ENCODE data around the gene FALEC. TPM values are rescaled to one million over a fixed set of nuclear protein-coding genes. Genes with fewer than 3 reads are reported as not detected.

The FALEC gene
- polyA plus RNA-seq, 1 donor from 2014 or later, result not detected

DNA sequence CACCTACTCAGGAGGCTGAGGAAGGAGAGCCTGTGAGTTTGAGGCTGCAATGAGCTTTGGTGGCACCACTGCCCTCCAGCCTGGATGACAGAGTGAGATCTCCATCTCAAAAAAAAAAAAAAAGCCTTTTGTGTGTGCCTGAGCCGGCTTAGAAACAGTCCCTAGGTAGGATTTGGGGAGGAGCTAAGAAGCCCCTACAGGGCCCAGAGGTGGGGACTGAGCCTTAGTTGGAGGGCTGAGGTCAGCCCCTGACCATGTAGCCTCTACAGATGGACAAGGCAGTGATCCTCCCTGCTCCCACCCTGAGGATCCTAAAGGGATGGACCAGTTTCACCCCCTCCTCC is 36.2 kb downstream of the FALEC start:
- H3K9ac ChIP-seq (ENCODE audit: low read length), result no peak overlapping the region
- H3K27me3 ChIP-seq (ENCODE audit: insufficient read depth, low read depth, low read length), result peaks cover 12% of the 10 kb centered on the region
- no peak overlapping the region for H3K4me3 ChIP-seq (ENCODE audit: low read length)
- H3K9me3 ChIP-seq (ENCODE audit: low read length), result no peaks in the 10 kb centered on the region
- no peaks in the 10 kb centered on the region for H3K79me2 ChIP-seq (replicated peaks; ENCODE audit: insufficient read depth, low read length)
- H3K4me2 ChIP-seq (ENCODE audit: low read length), result no peak overlapping the region
- TF ChIP-seq MXI1 (conservative IDR thresholded peaks at IDR 0.05; ENCODE audit: poor library complexity, severe bottlenecking) (no peak), RAD21 (conservative IDR thresholded peaks at IDR 0.05) (no peak), EZH2 (IDR thresholded peaks at IDR 0.05; ENCODE audit: borderline replicate concordance, insufficient read depth, low read length, poor library complexity, severe bottlenecking) (no peak)
- TF ChIP-seq, protein P1, sequence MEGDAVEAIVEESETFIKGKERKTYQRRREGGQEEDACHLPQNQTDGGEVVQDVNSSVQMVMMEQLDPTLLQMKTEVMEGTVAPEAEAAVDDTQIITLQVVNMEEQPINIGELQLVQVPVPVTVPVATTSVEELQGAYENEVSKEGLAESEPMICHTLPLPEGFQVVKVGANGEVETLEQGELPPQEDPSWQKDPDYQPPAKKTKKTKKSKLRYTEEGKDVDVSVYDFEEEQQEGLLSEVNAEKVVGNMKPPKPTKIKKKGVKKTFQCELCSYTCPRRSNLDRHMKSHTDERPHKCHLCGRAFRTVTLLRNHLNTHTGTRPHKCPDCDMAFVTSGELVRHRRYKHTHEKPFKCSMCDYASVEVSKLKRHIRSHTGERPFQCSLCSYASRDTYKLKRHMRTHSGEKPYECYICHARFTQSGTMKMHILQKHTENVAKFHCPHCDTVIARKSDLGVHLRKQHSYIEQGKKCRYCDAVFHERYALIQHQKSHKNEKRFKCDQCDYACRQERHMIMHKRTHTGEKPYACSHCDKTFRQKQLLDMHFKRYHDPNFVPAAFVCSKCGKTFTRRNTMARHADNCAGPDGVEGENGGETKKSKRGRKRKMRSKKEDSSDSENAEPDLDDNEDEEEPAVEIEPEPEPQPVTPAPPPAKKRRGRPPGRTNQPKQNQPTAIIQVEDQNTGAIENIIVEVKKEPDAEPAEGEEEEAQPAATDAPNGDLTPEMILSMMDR (IDR thresholded peaks at IDR 0.05; ENCODE audit: poor library complexity, severe bottlenecking), result no peak
- TF ChIP-seq, protein P2, sequence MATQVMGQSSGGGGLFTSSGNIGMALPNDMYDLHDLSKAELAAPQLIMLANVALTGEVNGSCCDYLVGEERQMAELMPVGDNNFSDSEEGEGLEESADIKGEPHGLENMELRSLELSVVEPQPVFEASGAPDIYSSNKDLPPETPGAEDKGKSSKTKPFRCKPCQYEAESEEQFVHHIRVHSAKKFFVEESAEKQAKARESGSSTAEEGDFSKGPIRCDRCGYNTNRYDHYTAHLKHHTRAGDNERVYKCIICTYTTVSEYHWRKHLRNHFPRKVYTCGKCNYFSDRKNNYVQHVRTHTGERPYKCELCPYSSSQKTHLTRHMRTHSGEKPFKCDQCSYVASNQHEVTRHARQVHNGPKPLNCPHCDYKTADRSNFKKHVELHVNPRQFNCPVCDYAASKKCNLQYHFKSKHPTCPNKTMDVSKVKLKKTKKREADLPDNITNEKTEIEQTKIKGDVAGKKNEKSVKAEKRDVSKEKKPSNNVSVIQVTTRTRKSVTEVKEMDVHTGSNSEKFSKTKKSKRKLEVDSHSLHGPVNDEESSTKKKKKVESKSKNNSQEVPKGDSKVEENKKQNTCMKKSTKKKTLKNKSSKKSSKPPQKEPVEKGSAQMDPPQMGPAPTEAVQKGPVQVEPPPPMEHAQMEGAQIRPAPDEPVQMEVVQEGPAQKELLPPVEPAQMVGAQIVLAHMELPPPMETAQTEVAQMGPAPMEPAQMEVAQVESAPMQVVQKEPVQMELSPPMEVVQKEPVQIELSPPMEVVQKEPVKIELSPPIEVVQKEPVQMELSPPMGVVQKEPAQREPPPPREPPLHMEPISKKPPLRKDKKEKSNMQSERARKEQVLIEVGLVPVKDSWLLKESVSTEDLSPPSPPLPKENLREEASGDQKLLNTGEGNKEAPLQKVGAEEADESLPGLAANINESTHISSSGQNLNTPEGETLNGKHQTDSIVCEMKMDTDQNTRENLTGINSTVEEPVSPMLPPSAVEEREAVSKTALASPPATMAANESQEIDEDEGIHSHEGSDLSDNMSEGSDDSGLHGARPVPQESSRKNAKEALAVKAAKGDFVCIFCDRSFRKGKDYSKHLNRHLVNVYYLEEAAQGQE (IDR thresholded peaks at IDR 0.05; ENCODE audit: borderline replicate concordance), result no peak
- H3F3A ChIP-seq (ENCODE audit: insufficient read depth, low read length, poor library complexity, severe bottlenecking), result no peaks in the 10 kb centered on the region
- H3K9me2 ChIP-seq (ENCODE audit: insufficient read depth, low read length), result no peaks in the 10 kb centered on the region
- no peaks in the 10 kb centered on the region for H3K36me3 ChIP-seq (ENCODE audit: insufficient read depth, low read length)
- no peaks in the 10 kb centered on the region for H4K20me1 ChIP-seq (ENCODE audit: insufficient read depth)
- no peak overlapping the region for H3K27ac ChIP-seq (ENCODE audit: low read length)
- no peak overlapping the region for H2AFZ ChIP-seq (ENCODE audit: low read depth, low read length)

GRCh38 chr1:150552128-150552910 is 36.8 kb downstream of the FALEC start:
- H3K4me3 ChIP-seq (ENCODE audit: low read length), result no peak overlapping the region
- no peaks in the 10 kb centered on the region for H3K9me3 ChIP-seq (ENCODE audit: low read length)
- H3K79me2 ChIP-seq (replicated peaks; ENCODE audit: insufficient read depth, low read length), result no peaks in the 10 kb centered on the region
- no peak overlapping the region for H2AFZ ChIP-seq (ENCODE audit: low read depth, low read length)
- H3K9ac ChIP-seq (ENCODE audit: low read length), result no peak overlapping the region
- H3F3A ChIP-seq (ENCODE audit: insufficient read depth, low read length, poor library complexity, severe bottlenecking), result no peaks in the 10 kb centered on the region
- H4K20me1 ChIP-seq (ENCODE audit: insufficient read depth), result no peaks in the 10 kb centered on the region
- H3K27ac ChIP-seq (ENCODE audit: low read length), result no peak overlapping the region
- peaks cover 12% of the 10 kb centered on the region for H3K27me3 ChIP-seq (ENCODE audit: insufficient read depth, low read depth, low read length)
- TF ChIP-seq TAF1 (IDR thresholded peaks at IDR 0.05; ENCODE audit: low read depth) (no peak), SMC3 (conservative IDR thresholded peaks at IDR 0.05; ENCODE audit: poor library complexity) (no peak), POLR2AphosphoS5 (IDR thresholded peaks at IDR 0.05) (no peak), MXI1 (conservative IDR thresholded peaks at IDR 0.05; ENCODE audit: poor library complexity, severe bottlenecking) (no peak), EZH2 (IDR thresholded peaks at IDR 0.05; ENCODE audit: borderline replicate concordance, insufficient read depth, low read length, poor library complexity, severe bottlenecking) (no peak), RAD21 (conservative IDR thresholded peaks at IDR 0.05) (no peak), EP300 (conservative IDR thresholded peaks at IDR 0.05; ENCODE audit: poor library complexity, severe bottlenecking) (no peak)
- TF ChIP-seq, protein P1 (IDR thresholded peaks at IDR 0.05; ENCODE audit: poor library complexity, severe bottlenecking), result no peak
- TF ChIP-seq, protein P2 (IDR thresholded peaks at IDR 0.05; ENCODE audit: borderline replicate concordance), result no peak
- H3K36me3 ChIP-seq (ENCODE audit: insufficient read depth, low read length), result no peaks in the 10 kb centered on the region
- no peak overlapping the region for H3K4me2 ChIP-seq (ENCODE audit: low read length)
- H3K9me2 ChIP-seq (ENCODE audit: insufficient read depth, low read length), result no peaks in the 10 kb centered on the region
